Left lobe of liver (tissue), 2 donors: ENCODE measurements around the gene AMOTL2. TPM values are rescaled to one million over a fixed set of nuclear protein-coding genes. Genes with fewer than 3 reads are reported as not detected.

Source experiments
- ATAC-seq: fragments of 200-7000 bp; cut with Tn5 transposase; one replicate; pipeline ENCODE4 v1.9.1; 2020; ENCODE audit warnings: mild to moderate bottlenecking, moderate library complexity
- DNase-seq: peaks from one replicate; pipeline ENCODE4 v3.0.0-alpha.2; 2020; ENCODE audit warnings: low spot score
- total RNA-seq: library from RNA; stranded (reverse); gene quantifications from one replicate; pipeline ENCODE4 v1.2.1, GENCODE V29; 2021
- donor health status: DM: no; HTN: no; CAD: no; lungs with moderate emphysema.
- donor health status: DM: no; HTN: yes; CAD: no.

AMOTL2 gene
- total RNA-seq, 1 donor from 2014 or later: 26.8 TPM

DNA sequence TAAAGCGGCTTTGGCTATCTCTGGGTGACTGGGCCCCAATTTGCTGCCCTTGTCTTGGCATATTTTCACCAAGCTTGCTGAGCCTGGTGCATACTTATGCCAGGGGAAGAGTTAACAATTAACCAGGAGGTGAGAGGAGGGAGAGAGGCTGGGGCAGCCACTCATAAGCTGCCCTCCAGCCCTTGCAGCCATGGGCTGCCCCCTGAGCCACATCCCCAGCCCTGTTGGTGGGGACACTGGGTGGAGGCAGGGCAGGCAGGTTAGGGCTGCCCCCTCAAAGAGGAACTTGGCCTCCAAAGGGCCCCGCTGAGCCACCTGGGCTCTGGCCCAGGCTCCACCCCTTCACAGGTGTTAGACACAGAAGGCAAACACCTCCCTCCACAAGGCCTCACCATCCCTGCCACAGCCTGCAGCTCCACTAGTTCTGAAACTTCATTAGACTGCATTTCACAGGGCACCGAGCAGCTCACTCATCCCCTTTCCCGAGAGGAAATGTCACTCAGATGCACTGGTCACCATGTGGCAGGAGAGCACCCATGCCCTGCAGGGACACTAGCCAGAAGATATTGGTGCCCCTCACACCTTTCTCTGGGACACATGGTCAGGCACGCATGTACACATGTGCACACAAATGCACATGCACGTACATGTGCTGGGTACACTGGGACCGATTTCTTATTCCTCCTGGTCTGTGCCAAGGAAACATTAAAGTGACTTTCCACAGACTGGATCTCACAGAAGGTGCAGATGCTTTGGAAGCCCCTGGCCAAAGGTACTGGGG is 20.2 kb downstream of the AMOTL2 start:
- DNase-seq (peak; percentile 86), ATAC-seq (peak; percentile 78)

DNA sequence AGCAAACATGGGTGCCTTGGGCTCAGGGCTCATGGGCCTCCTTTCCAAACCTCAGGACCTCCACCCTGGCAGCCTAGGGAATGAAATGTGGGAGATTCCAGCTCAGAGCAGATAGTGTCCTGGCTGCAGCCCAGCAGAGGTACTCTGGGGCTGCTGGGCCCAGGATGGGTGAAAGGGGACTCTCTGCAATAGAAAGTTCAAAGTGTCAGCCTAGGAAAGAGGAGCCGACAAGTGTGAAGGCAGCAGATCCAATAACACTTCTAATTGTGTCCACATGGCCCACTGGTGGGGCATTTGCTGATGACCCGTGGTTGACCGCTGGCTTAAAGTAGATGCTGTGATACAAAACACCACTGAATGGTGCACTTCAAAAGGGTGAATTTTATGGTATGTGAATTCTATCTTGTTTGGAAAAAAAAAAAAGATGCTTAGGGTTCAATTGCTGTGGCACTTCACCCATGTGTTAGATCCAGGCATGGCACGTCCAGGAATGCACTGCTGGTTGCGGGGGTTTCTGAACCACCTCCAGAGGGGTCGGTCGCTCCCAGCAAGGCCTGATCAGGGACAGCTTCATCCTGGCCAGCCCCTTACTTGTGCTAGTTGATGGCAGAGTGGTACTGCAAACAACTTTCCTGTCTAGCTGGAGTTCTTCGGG is 20.9 kb downstream of the AMOTL2 start:
- peak; percentile 65 for ATAC-seq

DNA sequence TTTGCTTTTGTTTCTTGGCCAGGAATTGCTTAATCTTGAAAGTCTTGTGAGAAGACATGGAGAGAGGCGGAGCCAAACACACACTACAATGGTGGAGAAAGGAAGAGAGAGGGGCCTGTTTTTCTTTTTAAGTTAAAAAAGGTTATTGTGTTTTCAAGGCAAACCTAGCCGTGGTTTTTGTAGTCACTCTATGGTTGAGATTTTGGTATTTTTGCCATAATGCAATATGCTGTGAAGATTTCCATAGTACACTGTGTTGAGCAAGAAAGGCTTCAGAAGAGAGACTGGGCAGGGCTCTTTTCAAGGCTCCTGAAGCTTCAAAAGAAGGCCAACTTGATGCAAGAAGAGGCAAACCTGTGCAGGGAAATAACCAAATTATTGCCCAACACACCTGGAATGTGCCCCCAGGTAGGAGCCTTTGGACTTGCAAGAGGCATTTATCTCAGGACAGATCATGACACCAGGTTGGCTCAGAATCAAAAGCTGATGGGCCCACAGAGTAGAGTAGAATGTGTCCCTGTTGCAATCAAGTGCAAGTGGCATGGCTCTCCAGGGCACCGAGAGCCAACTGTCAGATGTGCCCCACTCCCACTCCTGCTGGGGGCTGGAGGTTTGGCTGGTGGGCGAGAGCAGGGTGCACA is 22.1 kb downstream of the AMOTL2 start:
- peak; percentile 54 for ATAC-seq
- peak; percentile 93 for DNase-seq

More for the DNA sequence above, 20.9 kb downstream of the AMOTL2 start:
- DNase-seq: peak; percentile 78

DNA sequence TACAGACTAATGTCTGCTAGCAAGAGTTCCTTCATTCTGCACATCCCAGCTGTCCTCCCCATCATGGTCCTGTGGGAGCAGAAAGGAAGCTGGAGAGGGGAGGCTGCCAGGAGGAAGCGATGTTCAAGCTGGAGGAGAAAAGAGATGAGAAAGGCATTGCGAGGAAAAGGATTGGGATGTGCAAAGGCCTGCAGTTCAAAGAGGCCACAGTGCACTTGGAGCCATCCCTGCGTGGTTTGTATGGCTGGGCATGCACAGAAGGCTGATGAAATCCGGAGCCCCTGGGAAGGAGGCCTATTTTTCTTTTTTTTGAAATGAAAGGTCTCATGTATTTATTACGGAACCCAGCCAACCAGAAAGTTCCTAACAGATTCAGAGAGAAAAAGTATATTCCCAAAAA is 22.8 kb downstream of the AMOTL2 start:
- DNase-seq (no peak), ATAC-seq (no peak)

DNA sequence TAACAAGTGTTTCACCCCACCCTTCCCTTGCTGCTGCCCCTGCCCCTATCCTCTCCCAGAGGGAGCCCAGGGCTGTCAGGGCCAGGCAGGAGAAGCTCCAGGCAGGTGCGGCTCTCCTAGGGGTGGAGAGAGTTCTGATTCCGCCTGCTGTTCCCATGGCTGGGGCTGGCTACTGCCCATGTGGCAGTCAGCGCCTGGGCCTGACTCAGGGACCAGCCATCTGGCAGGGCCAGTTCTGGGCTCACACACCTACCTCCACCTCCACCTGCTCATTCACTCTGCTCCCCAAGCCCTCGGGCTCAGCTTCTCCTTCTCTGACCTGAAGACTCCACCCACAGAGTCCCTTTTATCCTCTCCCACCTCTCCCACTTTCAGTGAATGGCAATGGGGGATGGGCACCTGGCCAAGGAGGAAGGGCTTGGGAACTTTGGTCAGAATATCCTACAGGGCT is 23.4 kb downstream of the AMOTL2 start:
- ATAC-seq (peak; percentile 3), DNase-seq (no peak)

DNA sequence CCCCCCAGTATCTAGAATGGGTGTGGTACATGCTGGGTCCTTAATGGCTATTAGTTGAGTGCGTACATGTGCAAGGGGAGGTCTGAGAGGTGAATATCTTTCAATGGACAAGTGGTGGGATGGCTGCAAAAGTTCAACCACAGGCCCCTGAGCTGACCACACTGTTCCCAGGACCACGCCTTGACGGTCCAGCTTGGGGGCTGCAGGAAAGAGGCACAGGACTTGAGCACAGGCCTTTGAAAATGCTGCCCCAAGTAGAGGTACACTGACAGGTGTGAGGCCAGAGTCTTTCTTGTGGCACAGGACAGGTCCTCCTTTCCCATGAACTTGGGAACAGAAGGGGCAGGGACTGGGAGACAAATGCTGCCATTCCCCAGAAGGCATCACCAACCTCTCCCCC is 24.0 kb downstream of the AMOTL2 start:
- DNase-seq (no peak), ATAC-seq (no peak)

DNA sequence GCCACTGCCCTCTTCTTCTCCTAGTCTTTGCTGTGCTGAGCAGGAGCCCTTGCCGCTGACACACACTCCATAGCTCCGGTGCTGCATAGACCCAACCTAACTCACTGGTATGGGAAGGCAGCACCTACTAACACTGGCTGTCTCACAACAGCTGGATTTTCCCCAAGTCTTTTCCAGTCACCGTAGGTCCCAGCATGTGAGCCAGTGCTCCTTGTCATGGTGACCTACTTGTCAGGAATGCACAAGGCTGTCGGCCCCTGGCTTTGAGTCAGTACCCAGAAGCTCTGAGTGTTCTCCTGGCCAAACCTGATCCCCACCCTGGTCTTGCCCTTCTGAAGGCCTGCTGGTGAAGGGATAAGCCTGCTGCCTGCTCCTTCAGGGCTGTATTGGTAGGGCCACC is 25.7 kb downstream of the AMOTL2 start:
- no peak for DNase-seq
- ATAC-seq: no peak

DNA sequence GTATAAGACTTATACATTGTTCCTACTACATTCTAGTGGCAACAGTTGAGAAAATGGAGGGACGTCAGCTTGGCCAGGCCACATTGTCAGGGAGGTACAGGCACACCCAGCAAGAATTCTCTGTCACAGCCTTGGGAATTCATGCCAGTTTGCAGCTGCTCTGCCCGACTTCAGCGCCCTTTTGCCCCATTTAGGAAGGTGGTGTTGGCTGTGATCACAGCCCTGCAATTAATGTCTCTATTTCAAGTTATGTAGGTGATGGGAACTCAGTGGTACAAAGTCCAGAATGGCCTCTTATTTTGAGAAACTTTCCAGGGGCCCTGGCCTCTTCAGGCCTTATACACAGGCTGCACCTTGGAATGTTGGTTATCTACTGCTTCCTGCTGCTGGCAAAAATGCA is 26.7 kb downstream of the AMOTL2 start:
- DNase-seq (no peak), ATAC-seq (peak; percentile 51)

DNA sequence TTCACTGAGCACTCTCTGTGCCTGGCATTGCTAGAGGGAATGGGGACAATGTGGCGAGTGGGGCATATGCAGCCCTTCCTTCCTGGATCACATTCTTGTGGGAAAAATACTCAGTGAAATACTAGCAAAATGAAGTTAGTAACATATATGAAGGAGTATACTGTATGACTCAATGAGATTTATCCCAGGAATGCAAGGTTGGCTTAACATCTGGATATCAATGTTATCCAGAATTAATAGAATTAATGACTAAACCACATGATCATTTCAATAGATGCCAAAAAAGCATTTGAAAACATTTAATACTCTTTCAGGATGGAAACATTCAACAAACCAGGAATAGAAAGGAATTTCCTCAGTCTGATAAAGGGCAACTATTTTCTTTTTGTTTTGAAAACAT is 27.5 kb downstream of the AMOTL2 start:
- no peak for DNase-seq
- no peak for ATAC-seq

DNA sequence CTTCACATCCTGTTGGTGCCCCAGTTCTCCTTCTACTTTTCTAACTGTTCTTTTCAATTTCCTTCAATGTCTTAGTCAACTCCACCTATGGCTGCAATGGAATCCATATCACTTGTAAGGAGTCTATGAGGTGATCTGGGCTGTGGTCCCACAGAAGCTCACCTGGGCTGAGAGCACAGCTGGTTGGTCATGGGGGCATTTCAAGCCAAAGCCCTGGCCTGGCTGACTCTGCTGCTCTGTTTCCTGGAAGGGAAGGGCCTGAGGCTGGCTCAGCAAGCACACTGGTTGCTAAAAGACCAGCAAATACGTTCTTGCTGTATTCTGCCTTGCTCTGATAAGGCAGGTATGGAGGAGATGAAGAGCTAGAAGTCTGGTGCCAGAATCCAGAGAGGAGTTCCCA is 29.0 kb downstream of the AMOTL2 start:
- no peak for ATAC-seq
- DNase-seq: no peak

DNA sequence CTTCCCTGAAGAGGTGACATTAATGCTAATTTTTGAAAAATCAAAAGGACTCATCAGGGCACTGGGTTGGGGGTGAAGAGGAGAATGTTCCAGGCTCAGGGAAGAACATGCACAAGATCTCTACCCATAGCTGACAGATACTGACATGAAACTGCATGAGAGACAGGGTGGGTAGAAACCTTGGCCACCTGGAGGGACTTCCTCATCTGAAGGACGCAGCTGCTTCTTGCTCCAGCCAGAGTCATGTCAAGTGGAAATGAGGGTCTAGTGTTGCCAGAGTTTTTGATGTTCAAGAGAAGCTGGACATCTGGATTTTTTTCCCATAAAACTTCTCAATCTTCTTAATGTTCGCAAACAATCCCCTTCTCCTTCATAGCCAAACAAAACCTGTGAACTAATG is 29.7 kb downstream of the AMOTL2 start:
- no peak for DNase-seq
- ATAC-seq: no peak

DNA sequence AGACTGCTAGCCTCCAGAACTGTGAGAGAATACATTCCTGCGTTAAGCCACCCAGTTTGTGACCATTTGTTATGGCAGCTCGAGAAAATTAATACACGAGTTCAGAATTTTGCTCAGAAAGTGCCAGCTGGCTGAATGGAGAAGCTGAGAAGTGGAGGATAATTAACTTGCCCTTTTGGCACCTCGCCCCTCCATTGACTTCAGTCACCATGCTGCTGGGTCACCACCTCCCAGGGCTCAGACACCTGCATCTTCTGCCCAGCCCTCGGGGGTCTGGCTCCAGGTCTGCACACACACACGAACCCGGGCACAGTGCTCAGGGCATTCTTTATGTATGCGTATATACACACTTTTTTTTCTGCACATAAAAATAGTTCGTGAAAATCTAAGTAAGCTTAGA is 32.0 kb downstream of the AMOTL2 start:
- ATAC-seq (no peak), DNase-seq (no peak)

DNA sequence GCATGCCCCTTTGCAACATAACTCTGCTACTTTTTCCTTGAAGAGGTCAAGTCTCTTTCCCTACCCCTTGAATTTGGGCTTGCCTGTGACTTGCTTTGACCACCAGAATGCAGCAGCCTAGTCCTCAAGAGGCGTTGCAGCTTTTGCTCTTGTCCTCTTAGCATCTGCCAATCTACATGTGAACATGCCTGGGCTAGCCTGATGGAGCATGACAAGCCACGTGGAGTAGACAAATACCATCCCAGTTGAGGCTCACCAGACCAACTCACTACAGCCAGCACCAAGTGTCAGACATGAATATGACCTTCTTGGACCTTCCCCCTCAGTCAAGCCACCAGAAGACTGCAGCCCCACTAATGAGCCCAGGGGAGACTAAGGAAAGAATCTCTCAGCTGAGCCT is 32.9 kb downstream of the AMOTL2 start:
- no peak for DNase-seq
- ATAC-seq: no peak

DNA sequence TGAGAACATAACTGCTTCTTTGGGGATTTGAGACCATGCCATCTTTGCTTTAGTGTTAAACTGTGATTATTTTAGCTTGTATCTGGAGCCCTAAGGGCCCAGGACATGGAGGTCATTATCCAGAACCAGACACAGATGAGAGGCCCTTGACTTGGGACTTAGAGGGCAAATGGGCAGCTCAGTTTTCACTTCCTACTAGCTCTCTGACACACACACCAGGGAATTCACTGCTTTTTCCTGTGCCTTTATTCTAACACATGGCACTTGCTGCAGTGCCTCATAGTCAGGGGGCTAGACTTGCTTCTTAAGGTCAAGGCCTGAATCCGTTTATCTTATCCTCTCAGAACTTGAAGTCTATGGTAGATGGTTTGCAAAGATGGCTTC is 33.3 kb downstream of the AMOTL2 start:
- no peak for ATAC-seq

DNA sequence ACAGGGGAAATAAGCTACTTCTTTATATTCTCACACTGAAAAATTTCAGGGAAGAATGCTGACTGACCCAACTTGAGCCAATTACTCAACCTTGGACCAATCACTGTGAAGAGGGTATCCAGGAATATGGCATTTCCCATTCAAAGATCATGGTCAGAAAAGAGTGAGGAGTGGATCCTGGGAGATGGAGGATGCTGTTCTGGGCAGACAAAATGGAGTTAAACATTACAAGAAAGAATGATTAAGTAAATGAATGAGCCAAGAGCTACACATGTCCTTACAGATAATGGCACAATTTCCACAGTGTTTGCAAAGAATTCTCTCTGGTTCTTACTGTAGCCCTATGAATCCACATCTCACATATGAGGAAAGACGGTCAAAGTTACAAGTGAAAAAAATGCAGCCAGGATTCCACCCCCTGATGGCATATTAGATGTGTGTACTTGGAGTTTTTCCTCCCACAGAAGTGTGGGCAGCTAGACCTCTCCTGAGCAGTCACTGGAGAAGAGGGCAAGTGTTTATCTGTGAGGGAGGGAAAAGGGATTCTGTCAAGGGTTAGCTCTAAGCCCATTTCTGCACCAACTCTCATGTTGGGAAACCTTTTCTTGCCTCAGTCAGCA is 33.8 kb downstream of the AMOTL2 start:
- DNase-seq (no peak), ATAC-seq (no peak)

More for the DNA sequence above, 33.3 kb downstream of the AMOTL2 start:
- no peak for DNase-seq

DNA sequence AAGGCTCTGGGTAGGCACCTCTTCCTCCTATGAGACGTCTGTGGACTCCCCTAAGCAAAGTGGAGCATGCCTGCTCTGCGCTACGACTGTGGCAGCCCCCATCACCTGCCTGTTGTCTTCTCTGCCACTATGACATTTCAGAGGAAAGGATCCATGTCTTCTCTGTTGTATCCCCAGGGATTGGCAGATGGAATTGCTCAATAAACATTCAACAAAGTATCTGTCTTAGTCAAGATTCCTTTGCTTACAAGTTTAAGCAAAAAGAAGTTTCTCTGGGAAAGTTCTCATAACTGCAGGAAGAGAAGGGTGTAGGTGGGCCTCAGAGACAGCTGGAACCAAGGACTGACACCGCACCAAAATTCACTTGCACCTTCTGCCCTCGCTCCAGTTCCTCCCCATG is 34.3 kb downstream of the AMOTL2 start:
- ATAC-seq: no peak
- DNase-seq: no peak

DNA sequence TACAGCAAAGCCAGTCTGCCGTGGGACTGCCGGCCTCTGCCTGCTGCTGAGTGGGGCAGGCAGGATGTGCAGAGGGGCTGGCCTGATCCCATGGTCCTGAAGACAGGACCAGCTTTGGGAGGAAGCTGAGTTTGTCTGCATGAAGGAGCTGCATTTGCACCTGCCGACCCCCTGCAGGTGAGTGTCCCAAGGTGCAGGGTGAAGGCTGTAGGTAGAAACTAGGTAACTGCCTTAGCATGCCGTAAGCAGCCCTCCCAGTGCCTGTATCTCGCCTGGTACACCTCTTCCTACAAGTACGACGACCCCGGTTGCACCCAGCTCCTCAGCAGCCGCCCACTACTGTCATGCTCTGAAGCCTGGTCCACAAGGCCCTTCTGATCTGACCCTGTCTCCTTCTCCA is 34.9 kb downstream of the AMOTL2 start:
- DNase-seq: no peak
- ATAC-seq: no peak

DNA sequence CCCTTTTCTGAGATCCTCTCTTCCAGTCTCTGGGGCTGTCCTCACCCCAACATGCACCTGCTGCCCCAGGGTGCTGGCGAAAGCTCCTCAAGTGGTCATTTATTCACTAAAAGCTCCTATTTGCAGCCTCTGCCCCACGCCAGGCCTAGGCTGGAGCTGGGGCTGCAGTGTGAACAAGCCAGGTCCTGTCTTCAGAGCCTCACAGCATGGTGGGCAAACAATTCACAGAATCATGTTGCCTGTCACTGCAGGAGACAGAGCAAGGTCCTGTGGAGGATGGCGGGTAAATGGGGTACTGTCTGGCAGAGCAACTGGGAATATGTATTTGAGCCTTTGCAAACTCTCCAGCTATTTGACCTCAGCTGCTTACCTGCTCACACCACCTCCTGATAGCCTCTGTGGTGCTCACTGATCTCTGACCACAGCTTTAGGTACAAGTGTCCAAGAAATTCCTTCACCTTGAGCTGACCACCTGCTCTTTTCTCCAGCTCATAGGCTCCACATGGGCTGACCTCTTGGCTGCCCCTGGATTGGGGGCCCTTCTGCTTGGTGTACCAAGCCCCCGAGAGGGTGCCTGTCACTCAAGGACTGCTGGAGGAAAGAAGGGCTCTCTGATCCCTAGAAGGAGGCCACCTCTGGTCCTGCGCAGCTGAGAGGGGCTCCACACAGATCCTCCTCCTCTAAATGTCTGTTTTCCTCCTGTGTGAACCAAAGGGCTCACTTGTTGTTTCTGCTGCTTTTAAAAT is 35.6 kb downstream of the AMOTL2 start:
- DNase-seq (no peak), ATAC-seq (no peak)

DNA sequence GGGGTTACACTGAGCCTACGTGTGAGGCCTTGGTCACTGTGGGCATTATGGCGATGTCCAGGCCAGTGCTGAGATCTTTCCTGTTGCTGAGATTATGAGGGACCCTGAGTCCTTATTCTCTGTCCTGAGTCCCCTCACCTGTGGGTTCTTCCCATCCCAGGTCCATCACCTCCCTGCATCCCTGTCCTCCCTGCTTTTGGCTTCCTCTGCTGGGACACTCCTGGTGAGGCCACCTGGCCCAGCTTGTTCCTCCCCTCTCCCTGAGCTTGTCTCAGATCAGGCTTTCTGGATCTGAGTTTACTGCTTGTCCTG is 36.1 kb downstream of the AMOTL2 start:
- no peak for ATAC-seq
- DNase-seq: no peak

DNA sequence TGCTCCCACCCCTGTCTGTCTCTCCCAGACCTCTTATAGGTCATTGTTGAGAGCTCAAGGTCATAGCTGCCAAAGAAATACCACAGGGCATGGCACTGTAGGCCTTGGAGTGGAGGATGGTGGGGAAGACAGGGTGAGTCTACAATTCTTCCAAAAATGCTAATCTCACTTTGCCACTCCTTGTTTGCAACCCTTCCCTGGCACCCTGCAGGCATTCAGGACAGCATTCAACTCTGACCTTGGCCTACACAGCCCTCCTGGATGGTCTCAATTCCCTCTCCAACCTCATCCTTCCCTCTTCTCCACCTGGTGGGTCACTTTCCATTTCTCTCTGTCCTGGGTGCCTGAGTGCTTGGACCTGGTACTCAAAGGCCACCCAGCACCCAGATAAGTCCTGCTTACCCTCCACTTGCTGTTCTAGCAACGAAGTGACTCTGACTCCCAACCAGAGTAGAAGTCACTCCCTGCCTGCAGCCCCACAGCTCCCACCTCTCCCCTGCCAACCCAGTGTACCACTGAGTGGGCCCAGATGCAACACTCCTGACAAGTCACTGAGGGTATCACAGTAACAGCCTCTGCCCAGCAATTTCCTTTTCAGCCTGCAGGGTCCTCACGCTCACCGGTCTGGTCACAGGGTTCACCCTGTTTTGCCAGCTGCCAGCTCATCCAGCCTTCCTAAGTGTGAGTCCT is 36.6 kb downstream of the AMOTL2 start:
- DNase-seq (no peak), ATAC-seq (no peak)

DNA sequence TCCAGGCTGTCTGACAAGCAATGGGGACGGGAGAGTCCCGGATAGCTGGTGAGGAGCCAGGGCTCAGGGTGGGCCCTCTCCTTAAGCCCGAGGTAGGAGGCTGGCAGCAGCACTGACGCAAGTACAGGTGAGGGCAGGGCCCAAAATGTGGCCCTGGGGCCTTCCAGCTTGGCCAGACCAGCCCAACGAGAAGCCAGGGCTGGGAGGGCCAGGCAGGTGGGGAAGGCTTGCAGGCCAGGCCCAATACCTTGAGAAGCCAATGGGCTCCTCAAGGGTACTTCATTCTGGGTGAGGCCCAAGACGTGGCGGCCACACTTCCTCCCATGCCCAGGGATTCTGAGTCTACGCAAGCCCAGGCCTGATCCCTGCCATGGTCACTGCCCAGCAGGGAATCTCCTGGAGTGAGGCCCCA is 37.2 kb downstream of the AMOTL2 start:
- no peak for ATAC-seq
- no peak for DNase-seq
